H9 (cell line): Measurements from ENCODE around the gene PRRX2. TPM values are rescaled to one million over a fixed set of nuclear protein-coding genes. Genes with fewer than 3 reads are reported as not detected.

Experiments used
- DNase-seq: peaks from one replicate; pipeline ENCODE4 v3.0.0-alpha.2; 2017
- H2AFZ ChIP-seq: one replicate; pipeline ENCODE4 v1.6.1; 2013; ENCODE audit warnings: mild to moderate bottlenecking, low read length, control low read depth, moderate library complexity
- H2AK5ac ChIP-seq: 2 replicates; pipeline ENCODE4 v1.6.1; 2013; ENCODE audit warnings: low read length, control low read depth, mixed read lengths; ENCODE audit not compliant: insufficient read length
- H2BK120ac ChIP-seq: one replicate; pipeline ENCODE4 v1.6.1; 2013; ENCODE audit warnings: low read depth, mild to moderate bottlenecking, low read length, control low read depth, inconsistent platforms; ENCODE audit not compliant: poor library complexity, severe bottlenecking
- H2BK12ac ChIP-seq: 2 replicates; pipeline ENCODE4 v1.6.1; 2013; ENCODE audit warnings: low read length, control low read depth, mixed read lengths, low read depth; ENCODE audit not compliant: insufficient read length
- H2BK15ac ChIP-seq: 2 replicates; pipeline ENCODE4 v1.6.1; 2013; ENCODE audit warnings: low read depth, low read length, control low read depth
- H2BK20ac ChIP-seq: one replicate; pipeline ENCODE4 v1.6.1; 2013; ENCODE audit warnings: low read depth, mild to moderate bottlenecking, low read length, control low read depth, inconsistent platforms; ENCODE audit not compliant: poor library complexity, severe bottlenecking
- H2BK5ac ChIP-seq: 2 replicates; pipeline ENCODE4 v1.6.1; 2013; ENCODE audit warnings: low read length, control low read depth, mixed read lengths; ENCODE audit not compliant: insufficient read length
- H3K14ac ChIP-seq: 2 replicates; pipeline ENCODE4 v1.6.1; 2013; ENCODE audit warnings: low read length, control low read depth; ENCODE audit not compliant: insufficient read depth
- H3K18ac ChIP-seq: 2 replicates; pipeline ENCODE4 v1.6.1; 2013; ENCODE audit warnings: low read depth, mild to moderate bottlenecking, mixed read lengths, low read length, control low read depth; ENCODE audit not compliant: insufficient read length
- H3K23ac ChIP-seq: 2 replicates; pipeline ENCODE4 v1.6.1; 2013; ENCODE audit warnings: low read length, control low read depth, mixed read lengths, low read depth; ENCODE audit not compliant: insufficient read length
- H3K23me2 ChIP-seq: 2 replicates; pipeline ENCODE4 v1.6.1; 2013; ENCODE audit warnings: low read depth, mild to moderate bottlenecking, mixed read lengths, low read length, control low read depth; ENCODE audit not compliant: insufficient read length, poor library complexity, severe bottlenecking
- H3K27ac ChIP-seq: 2 replicates; pipeline ENCODE4 v1.5.1; 2013; ENCODE audit warnings: low read length, control low read depth, mixed read lengths, low read depth; ENCODE audit not compliant: insufficient read length
- H3K27me3 ChIP-seq: 2 replicates; pipeline ENCODE4 v1.6.1; 2013; ENCODE audit warnings: low read length, control low read depth, inconsistent platforms; ENCODE audit not compliant: insufficient read depth
- H3K4ac ChIP-seq: 2 replicates; pipeline ENCODE4 v1.6.1; 2013; ENCODE audit warnings: low read depth, mild to moderate bottlenecking, control low read depth, inconsistent platforms, low read length, moderate library complexity
- H3K4me1 ChIP-seq: 2 replicates; pipeline ENCODE4 v1.6.1; 2013; ENCODE audit warnings: low read length, control low read depth, inconsistent platforms; ENCODE audit not compliant: insufficient read depth
- H3K4me2 ChIP-seq: 2 replicates; pipeline ENCODE4 v1.6.1; 2013; ENCODE audit warnings: low read length, control low read depth, mixed read lengths; ENCODE audit not compliant: insufficient read length, insufficient read depth
- H3K56ac ChIP-seq: 2 replicates; pipeline ENCODE4 v1.6.1; 2013; ENCODE audit warnings: low read depth, mild to moderate bottlenecking, mixed read lengths, low read length, control low read depth; ENCODE audit not compliant: insufficient read length
- H3K79me1 ChIP-seq: 2 replicates; pipeline ENCODE4 v1.6.1; 2013; ENCODE audit warnings: low read depth, mild to moderate bottlenecking, moderate library complexity, low read length, control low read depth, inconsistent platforms; ENCODE audit not compliant: insufficient read depth, poor library complexity, severe bottlenecking
- H3K79me2 ChIP-seq: 2 replicates; pipeline ENCODE4 v1.6.1; 2013; ENCODE audit warnings: low read length, control low read depth, inconsistent platforms; ENCODE audit not compliant: insufficient read depth
- H3K9ac ChIP-seq: 2 replicates; pipeline ENCODE4 v1.6.1; 2013; ENCODE audit warnings: low read length, control low read depth, mixed read lengths; ENCODE audit not compliant: insufficient read length; ENCODE audit errors: extremely low read depth
- H3K9me3 ChIP-seq: one replicate; pipeline ENCODE4 v1.6.1; 2013; ENCODE audit warnings: low read depth, low read length, inconsistent platforms; ENCODE audit not compliant: control insufficient read depth
- H3T11ph ChIP-seq: one replicate; pipeline ENCODE4 v1.6.1; 2013; ENCODE audit warnings: mild to moderate bottlenecking, low read length, control low read depth, inconsistent platforms
- H4K20me1 ChIP-seq: one replicate; pipeline ENCODE4 v1.6.1; 2013; ENCODE audit not compliant: control insufficient read depth, insufficient read length, insufficient read depth
- H4K5ac ChIP-seq: 2 replicates; pipeline ENCODE4 v1.6.1; 2013; ENCODE audit warnings: low read depth, mild to moderate bottlenecking, mixed read lengths, low read length, control low read depth; ENCODE audit not compliant: insufficient read length
- H4K8ac ChIP-seq: replicated peaks from 2 replicates; pipeline ENCODE4 v1.6.1; 2013; ENCODE audit warnings: low read length, control low read depth, mixed read lengths, low read depth; ENCODE audit not compliant: insufficient read length
- H4K91ac ChIP-seq: 2 replicates; pipeline ENCODE4 v1.6.1; 2013; ENCODE audit warnings: low read depth, mild to moderate bottlenecking, moderate library complexity, mixed read lengths, low read length, control low read depth; ENCODE audit not compliant: insufficient read length
- H3K27ac Mint-ChIP-seq, 3 experiments: 2 replicates in 2 of 3; 3 replicates in 1 of 3; pipeline ENCODE4 v1.8.0; 2020 to 2021; ENCODE audit warnings: mixed read lengths in 3 of 3, mild to moderate bottlenecking in 1 of 3, moderate library complexity in 1 of 3
- H3K27me3 Mint-ChIP-seq: 2 replicates; pipeline ENCODE4 v1.8.0; 2021; ENCODE audit warnings: low read depth, mild to moderate bottlenecking, moderate library complexity, mixed read lengths
- H3K36me3 Mint-ChIP-seq, 3 experiments: 2 replicates in 2 of 3; 3 replicates in 1 of 3; pipeline ENCODE4 v1.8.0; 2020 to 2021; ENCODE audit warnings: low read depth in 3 of 3, mixed read lengths in 3 of 3; ENCODE audit not compliant: insufficient read depth in 1 of 3
- H3K4me1 Mint-ChIP-seq, 2 experiments: 2 replicates each; pipeline ENCODE4 v1.8.0; 2020; ENCODE audit warnings: mixed read lengths in 2 of 2
- H3K4me3 Mint-ChIP-seq, 2 experiments: 2 replicates in 1 of 2; 3 replicates in 1 of 2; pipeline ENCODE4 v1.8.0; 2020 to 2021; ENCODE audit warnings: mild to moderate bottlenecking in 2 of 2, mixed read lengths in 2 of 2, moderate library complexity in 1 of 2
- H3K9me3 Mint-ChIP-seq, 2 experiments: 2 replicates in 1 of 2; 3 replicates in 1 of 2; pipeline ENCODE4 v1.8.0; 2020; ENCODE audit warnings: mild to moderate bottlenecking in 2 of 2, mixed read lengths in 2 of 2, moderate library complexity in 1 of 2
- CTCF ChIP-seq: fragments of 200-600 bp; sonication (generic); conservative IDR thresholded peaks from 3 replicates; pipeline ENCODE4 v1.8.0; 2021; ENCODE audit warnings: antibody characterized with exemption, mild to moderate bottlenecking
- WGBS: extraction: QIAGEN DNeasy Blood & Tissue Kit; methylation state at CpG from one replicate; pipeline ENCODE4 v1.1.7; 2013; ENCODE audit warnings: missing lambda C conversion rate, low lambda C conversion rate, mixed read lengths; ENCODE audit not compliant: insufficient read length; ENCODE audit errors: extremely low coverage; 5-methylcytosine and 5-hydroxymethylcytosine counted together
- total RNA-seq: library from RNA; stranded (reverse); gene quantifications from 2 replicates; pipeline ENCODE4 v1.2.1, GENCODE V29; 2021

The PRRX2 gene
- total RNA-seq, 1 experiment from 2014 or later: 3.9 TPM

- H3K36me3 Mint-ChIP-seq: peaks cover 8 to 41% (median 36%) of the 10 kb centered on the region in 3 experiments; a peak in 6 of 7 replicates
- Histone ChIP-seq H2BK5ac (no peak overlapping the region), H3T11ph (no peak overlapping the region), H4K91ac (no peak overlapping the region), H3K4ac (no peak overlapping the region), H3K56ac (no peak overlapping the region), H3K27ac (no peak overlapping the region), H2BK12ac (no peak overlapping the region), H2AK5ac (no peak overlapping the region), H4K5ac (no peak overlapping the region), H3K18ac (no peak overlapping the region), H3K9ac (no peak overlapping the region), H2BK15ac (no peak overlapping the region), H3K23me2 (peaks cover 8% of the 10 kb centered on the region), H2BK120ac (no peak overlapping the region), H3K4me1 (0 out of 2 replicates have a peak, but pooled peaks cover 2% of the 10 kb centered on the region), H3K23ac (no peak overlapping the region), H3K4me2 (no peak overlapping the region), H3K9me3 (no peaks in the 10 kb centered on the region), H3K79me1 (peaks cover 11% of the 10 kb centered on the region), H3K27me3 (no peaks in the 10 kb centered on the region), H4K8ac (no peak overlapping the region), H4K20me1 (no peaks in the 10 kb centered on the region), H3K14ac (no peak overlapping the region), H2BK20ac (no peak overlapping the region), H2AFZ (no peak overlapping the region), H3K79me2 (peaks cover 63% of the 10 kb centered on the region)
- no CpG with 5 or more reads among the region's 6 CpGs for WGBS
- DNase-seq: no peak
- H3K4me1 Mint-ChIP-seq: peaks cover 38 to 46% of the 10 kb centered on the region in 2 experiments
- H3K27ac Mint-ChIP-seq: 0 out of 7 replicates have a peak overlapping the region, but pooled peaks of 1 of the 3 experiments have one; percentile 23
- no peak overlapping the region for H3K4me3 Mint-ChIP-seq
- H3K9me3 Mint-ChIP-seq: no peaks in the 10 kb centered on the region
- TF ChIP-seq CTCF: 0 out of 3 replicates have a peak, but pooled peaks have one; percentile 9
- no peaks in the 10 kb centered on the region for H3K27me3 Mint-ChIP-seq
These were observed 36.7 kb upstream of the PRRX2 start for GRCh38 chr9:129628709-129629108.
